ENCODE data around the gene LCP2.

- TF ChIP-seq, protein P1, sequence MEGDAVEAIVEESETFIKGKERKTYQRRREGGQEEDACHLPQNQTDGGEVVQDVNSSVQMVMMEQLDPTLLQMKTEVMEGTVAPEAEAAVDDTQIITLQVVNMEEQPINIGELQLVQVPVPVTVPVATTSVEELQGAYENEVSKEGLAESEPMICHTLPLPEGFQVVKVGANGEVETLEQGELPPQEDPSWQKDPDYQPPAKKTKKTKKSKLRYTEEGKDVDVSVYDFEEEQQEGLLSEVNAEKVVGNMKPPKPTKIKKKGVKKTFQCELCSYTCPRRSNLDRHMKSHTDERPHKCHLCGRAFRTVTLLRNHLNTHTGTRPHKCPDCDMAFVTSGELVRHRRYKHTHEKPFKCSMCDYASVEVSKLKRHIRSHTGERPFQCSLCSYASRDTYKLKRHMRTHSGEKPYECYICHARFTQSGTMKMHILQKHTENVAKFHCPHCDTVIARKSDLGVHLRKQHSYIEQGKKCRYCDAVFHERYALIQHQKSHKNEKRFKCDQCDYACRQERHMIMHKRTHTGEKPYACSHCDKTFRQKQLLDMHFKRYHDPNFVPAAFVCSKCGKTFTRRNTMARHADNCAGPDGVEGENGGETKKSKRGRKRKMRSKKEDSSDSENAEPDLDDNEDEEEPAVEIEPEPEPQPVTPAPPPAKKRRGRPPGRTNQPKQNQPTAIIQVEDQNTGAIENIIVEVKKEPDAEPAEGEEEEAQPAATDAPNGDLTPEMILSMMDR (conservative IDR thresholded peaks at IDR 0.05 in 1 of 2, IDR thresholded peaks at IDR 0.05 in 1 of 2; ENCODE audit: extremely low read depth in 1 of 2, insufficient read depth in 1 of 2, low read depth in 1 of 2, low read length in 2 of 2): no peak
- TF ChIP-seq EZH2 (IDR thresholded peaks at IDR 0.05; ENCODE audit: borderline replicate concordance, low read length): no peak
These were observed 76.2 kb downstream of the LCP2 start for GRCh38 chr5:170221327-170221741.
